H1 (cell line): ENCODE results near the gene MEGF9. TPM values are rescaled to one million over a fixed set of nuclear protein-coding genes. Genes with fewer than 3 reads are reported as not detected.

Experiments
- CTCF ChIA-PET: fragments of 300-600 bp; sonication (Branson Sonifier 250); formaldehyde crosslinking; loops from one replicate; lab custom pipeline; 2021; ENCODE audit not compliant: partially characterized antibody; lab: Charles Lee
- POLR2A ChIA-PET: fragments of 300-600 bp; sonication (Branson Sonifier 250); formaldehyde crosslinking; loops from one replicate; lab custom pipeline; 2021; ENCODE audit warnings: inconsistent platforms; ENCODE audit not compliant: partially characterized antibody; lab: Charles Lee
- DNase-seq, 2 experiments: peaks; one replicate each; pipeline versions ENCODE4 v3.0.0 to v3.0.0-alpha.2; 2010 to 2022; ENCODE audit warnings: low spot score in 2 of 2, low read depth in 1 of 2, mixed read lengths in 1 of 2
- FAIRE-seq: peaks from 2 replicates; lab custom pipeline; 2011; peaks lifted over from hg19 to GRCh38; lab: Jason Lieb, UNC
- H2AFZ ChIP-seq: 2 replicates; pipeline ENCODE4 v1.8.1; 2012; ENCODE audit warnings: low read length, inconsistent platforms
- H2AK5ac ChIP-seq: 2 replicates; pipeline ENCODE4 v1.6.1; 2013; ENCODE audit warnings: low read depth, low read length
- H2BK120ac ChIP-seq: replicated peaks from 2 replicates; pipeline ENCODE3; 2013; ENCODE audit warnings: low read depth, low read length, inconsistent platforms
- H2BK12ac ChIP-seq: 2 replicates; pipeline ENCODE4 v1.6.1; 2013; ENCODE audit warnings: low read depth, low read length
- H2BK15ac ChIP-seq: 2 replicates; pipeline ENCODE4 v1.6.1; 2013; ENCODE audit warnings: low read length
- H2BK20ac ChIP-seq: 2 replicates; pipeline ENCODE4 v1.6.1; 2013; ENCODE audit warnings: low read length
- H2BK5ac ChIP-seq: 2 replicates; pipeline ENCODE4 v1.6.1; 2013; ENCODE audit warnings: low read depth, low read length
- H3K14ac ChIP-seq: 2 replicates; pipeline ENCODE4 v1.6.1; 2013; ENCODE audit warnings: inconsistent platforms; ENCODE audit not compliant: insufficient read length
- H3K18ac ChIP-seq: 2 replicates; pipeline ENCODE4 v1.6.1; 2013; ENCODE audit warnings: low read length; ENCODE audit errors: extremely low read depth
- H3K23ac ChIP-seq: 2 replicates; pipeline ENCODE4 v1.6.1; 2013; ENCODE audit warnings: inconsistent platforms; ENCODE audit not compliant: insufficient read length
- H3K23me2 ChIP-seq: 2 replicates; pipeline ENCODE4 v1.6.1; 2013; ENCODE audit warnings: low read depth, low read length
- H3K27ac ChIP-seq: 2 replicates; pipeline ENCODE4 v1.6.1; 2011; ENCODE audit warnings: low read depth, low read length, inconsistent platforms
- H3K27me3 ChIP-seq, 4 experiments: replicated peaks in 1 of 4; 1 replicate in 1 of 4; 2 replicates in 3 of 4; pipeline versions ENCODE4 v1.6.1 to v1.8.1; 2011 to 2013; ENCODE audit warnings: low read length in 3 of 4, mild to moderate bottlenecking in 3 of 4, inconsistent platforms in 2 of 4, mixed read lengths in 2 of 4, moderate library complexity in 1 of 4; ENCODE audit not compliant: control insufficient read depth in 3 of 4, insufficient read depth in 3 of 4; ENCODE audit errors: extremely low read depth in 1 of 4
- H3K36me3 ChIP-seq, 4 experiments: 2 replicates each; pipeline versions ENCODE4 v1.6.1 to v1.8.1; 2011 to 2013; ENCODE audit warnings: mild to moderate bottlenecking in 4 of 4, low read length in 3 of 4, moderate library complexity in 2 of 4, control low read depth in 1 of 4, inconsistent platforms in 1 of 4; ENCODE audit not compliant: insufficient read depth in 4 of 4, control insufficient read depth in 2 of 4
- H3K4ac ChIP-seq: replicated peaks from 2 replicates; pipeline ENCODE3; 2013; ENCODE audit warnings: low read length, low read depth, mixed read lengths, inconsistent platforms; ENCODE audit not compliant: insufficient read length
- H3K4me1 ChIP-seq, 4 experiments: replicated peaks in 1 of 4; 1 replicate in 1 of 4; 2 replicates in 3 of 4; pipeline versions ENCODE4 v1.6.1 to v1.8.1; 2011 to 2013; ENCODE audit warnings: low read length in 3 of 4, inconsistent platforms in 2 of 4, mixed read lengths in 1 of 4; ENCODE audit not compliant: insufficient read depth in 4 of 4, control insufficient read depth in 3 of 4
- H3K4me2 ChIP-seq, 2 experiments: 2 replicates each; pipeline versions ENCODE4 v1.6.1 to v1.8.1; 2011 to 2013; ENCODE audit warnings: low read depth in 2 of 2, low read length in 2 of 2, control low read depth in 1 of 2, inconsistent platforms in 1 of 2, mild to moderate bottlenecking in 1 of 2; ENCODE audit not compliant: insufficient read depth in 1 of 2
- H3K4me3 ChIP-seq, 4 experiments: fragments of 200-600, 300-600 bp in 1 of 4; sonication (generic), shearing (Covaris generic), sonication (Bioruptor Twin) in 1 of 4; 2 replicates each; pipeline versions ENCODE4 v1.5.1 to v1.8.1; 2011 to 2016; ENCODE audit warnings: low read length in 4 of 4, low read depth in 3 of 4, control low read depth in 2 of 4, inconsistent platforms in 2 of 4, mild to moderate bottlenecking in 2 of 4, mixed read lengths in 1 of 4, moderate library complexity in 1 of 4; ENCODE audit not compliant: insufficient read depth in 2 of 4; ENCODE audit errors: extremely low read depth in 1 of 4
- H3K56ac ChIP-seq: replicated peaks from 2 replicates; pipeline ENCODE3; 2013; ENCODE audit warnings: low read depth, mild to moderate bottlenecking, mixed read lengths, low read length, inconsistent platforms; ENCODE audit not compliant: insufficient read length
- H3K79me1 ChIP-seq: 2 replicates; pipeline ENCODE4 v1.6.1; 2013; ENCODE audit warnings: low read depth, low read length, control low read depth
- H3K79me2 ChIP-seq, 2 experiments: 2 replicates each; pipeline versions ENCODE4 v1.6.1 to v1.8.1; 2012 to 2013; ENCODE audit warnings: low read length in 2 of 2, mild to moderate bottlenecking in 2 of 2, inconsistent platforms in 1 of 2; ENCODE audit not compliant: insufficient read depth in 2 of 2, control insufficient read depth in 1 of 2
- H3K9ac ChIP-seq, 4 experiments: replicated peaks in 1 of 4; 1 replicate in 1 of 4; 2 replicates in 3 of 4; pipeline versions ENCODE4 v1.6.1 to v1.8.1; 2011 to 2013; ENCODE audit warnings: low read depth in 3 of 4, low read length in 3 of 4, control low read depth in 2 of 4, mild to moderate bottlenecking in 2 of 4, moderate library complexity in 2 of 4, inconsistent platforms in 1 of 4; ENCODE audit errors: extremely low read depth in 1 of 4
- H3K9me3 ChIP-seq, 2 experiments: 2 replicates each; pipeline versions ENCODE4 v1.6.1 to v1.8.1; 2012 to 2013; ENCODE audit warnings: mild to moderate bottlenecking in 2 of 2, moderate library complexity in 2 of 2, control low read depth in 1 of 2, inconsistent platforms in 1 of 2, low read depth in 1 of 2, low read length in 1 of 2, mixed read lengths in 1 of 2; ENCODE audit not compliant: insufficient read depth in 2 of 2
- H4K20me1 ChIP-seq, 2 experiments: replicated peaks in 1 of 2; 2 replicates each; pipeline versions ENCODE3 to v1.8.1; 2011 to 2013; ENCODE audit warnings: inconsistent platforms in 2 of 2, low read length in 2 of 2, mild to moderate bottlenecking in 1 of 2; ENCODE audit not compliant: insufficient read depth in 2 of 2, control insufficient read depth in 1 of 2
- H4K5ac ChIP-seq: 2 replicates; pipeline ENCODE4 v1.6.1; 2013; ENCODE audit warnings: low read length, low read depth, mixed read lengths, inconsistent platforms; ENCODE audit not compliant: insufficient read length
- H4K8ac ChIP-seq: 2 replicates; pipeline ENCODE4 v1.8.0; 2013; ENCODE audit warnings: mild to moderate bottlenecking, moderate library complexity, low read length, inconsistent platforms; ENCODE audit not compliant: insufficient read depth; ENCODE audit errors: extremely low read depth
- H4K91ac ChIP-seq: replicated peaks from 2 replicates; pipeline ENCODE3; 2013; ENCODE audit warnings: low read length, mixed read lengths, inconsistent platforms; ENCODE audit not compliant: insufficient read length
- WGBS, 2 experiments: shearing (Covaris generic) in 1 of 2; methylation state at CpG; one replicate each; pipeline versions ENCODE4 v1.1.6 to v1.1.7; 2013 to 2015; ENCODE audit warnings: low lambda C conversion rate in 2 of 2, mixed read lengths in 2 of 2, inconsistent platforms in 1 of 2, low coverage in 1 of 2, missing lambda C conversion rate in 1 of 2; ENCODE audit not compliant: insufficient replicate concordance in 2 of 2, insufficient coverage in 1 of 2, insufficient read length in 1 of 2; ENCODE audit errors: extremely low coverage in 1 of 2, missing lambda C conversion rate in 1 of 2; 5-methylcytosine and 5-hydroxymethylcytosine counted together
- polyA plus RNA-seq, 7 experiments: library from polyadenylated mRNA; depleted of rRNA in 3 of 7; stranded (reverse) in 5 of 7; unstranded in 2 of 7; fragments of >200 nt in 5 of 7; fragments of 200-250 nt in 2 of 7; gene quantifications; 1 replicate in 5 of 7; 2 replicates in 1 of 7; 4 replicates in 1 of 7; pipeline versions ENCODE4 v1.2.1 to v1.2.3, GENCODE V29; 2011 to 2013; ENCODE audit warnings: missing spikeins in 2 of 7, mixed read lengths in 2 of 7
- total RNA-seq: library from RNA; stranded (reverse); fragmentation: NEBNext Ultra II Directional; extraction: Animal tissue kit (Norgen Biotek cat#: 25700); gene quantifications from 2 replicates; pipeline ENCODE4 v1.2.1, GENCODE V29; 2021

The MEGF9 gene
- total and polyA plus RNA-seq, 2 of the 8 experiments (the other 6 are each of a cell fraction or from before 2014, with no cell fraction given): 0.45 to 1.8 TPM

DNA sequence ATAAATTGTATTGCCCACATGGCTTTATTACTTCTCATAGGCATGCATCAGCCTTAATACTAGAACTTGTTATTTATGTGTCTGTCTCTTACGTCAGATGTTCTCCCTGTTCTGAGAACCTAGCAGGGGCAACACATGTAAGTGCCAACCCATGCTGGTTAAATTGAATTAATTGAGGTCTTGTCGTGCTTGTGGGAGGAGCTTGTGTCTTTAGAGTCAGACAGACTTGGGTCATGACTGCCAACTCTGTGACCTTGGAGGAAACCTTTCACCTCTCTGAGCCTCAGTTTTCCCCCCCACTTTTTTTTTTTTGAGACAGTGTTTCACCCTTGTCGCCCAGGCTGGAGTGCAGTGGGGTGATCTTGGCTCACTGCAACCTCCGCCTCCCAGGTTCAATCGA lies 2.2 kb upstream of the MEGF9 start:
- Histone ChIP-seq H2AFZ (no peak overlapping the region), H3K56ac (no peak overlapping the region), H3K4me2 (no peak overlapping the region), H3K4me1 (peaks cover 0 to 9% (median 8%) of the 10 kb centered on the region in 4 experiments; a peak in 4 of 7 replicates), H2BK20ac (no peak overlapping the region), H3K23ac (no peak overlapping the region), H4K8ac (no peak overlapping the region), H3K9ac (no peak overlapping the region), H3K27ac (no peak overlapping the region), H2BK12ac (no peak overlapping the region), H2BK5ac (no peak overlapping the region), H4K91ac (no peak overlapping the region), H4K5ac (no peak overlapping the region), H3K18ac (no peak overlapping the region), H2BK15ac (no peak overlapping the region), H4K20me1 (peaks cover 0 to 2% of the 10 kb centered on the region in 2 experiments), H3K23me2 (peaks cover 13% of the 10 kb centered on the region; the same call in 1 of the 2 replicates), H3K79me1 (no peaks in the 10 kb centered on the region), H3K27me3 (peaks cover 4 to 17% (median 15%) of the 10 kb centered on the region in 4 experiments; a peak in 6 of 7 replicates), H3K9me3 (no peaks in the 10 kb centered on the region), H3K14ac (no peak overlapping the region), H2AK5ac (no peak overlapping the region), H2BK120ac (no peak overlapping the region), H3K79me2 (no peaks in the 10 kb centered on the region), H3K4me3 (no peak overlapping the region), H3K36me3 (no peaks in the 10 kb centered on the region), H3K4ac (no peak overlapping the region)
- ChIA-PET POLR2A (no interaction called here), CTCF (interaction anchor here (0.6 to 2.0 kb wide), 5 partner anchors 10 to 219 kb away, joined by 3 to 16 read pairs (median 4); no protein-coding TSS in a partner anchor)
- no peak for FAIRE-seq
- no peak for DNase-seq
- 83% methylated on average over 5 of the region's 5 CpGs; no CpG with 5 or more reads in 1 of the 2 experiments for WGBS, 2 experiments
